HepG2 (cell line): ENCODE results near the gene RMDN2. TPM values are rescaled to one million over a fixed set of nuclear protein-coding genes. Genes with fewer than 3 reads are reported as not detected.

ENCODE experiments used
- EED ChIP-seq: sonication (generic); formaldehyde crosslinking; IDR thresholded peaks from 2 replicates; pipeline ENCODE4 v1.5.0; 2020; ENCODE audit warnings: mild to moderate bottlenecking, missing genetic modification reagents
- GTF3A ChIP-seq: sonication (generic); formaldehyde crosslinking; conservative IDR thresholded peaks from 2 replicates; pipeline ENCODE4 v1.4.0; 2020; ENCODE audit warnings: mild to moderate bottlenecking, missing genetic modification reagents
- HDAC1 ChIP-seq: sonication (generic); formaldehyde crosslinking; IDR thresholded peaks from 2 replicates; pipeline ENCODE4 v1.5.1; 2020; ENCODE audit warnings: mild to moderate bottlenecking, missing genetic modification reagents
- HMGA1 ChIP-seq: sonication (generic); formaldehyde crosslinking; conservative IDR thresholded peaks from 2 replicates; pipeline ENCODE4 v1.4.0; 2020; ENCODE audit warnings: missing genetic modification reagents
- JUNB ChIP-seq: sonication (generic); formaldehyde crosslinking; IDR thresholded peaks from 2 replicates; pipeline ENCODE4 v1.8.0; 2022; ENCODE audit warnings: missing genetic modification reagents, mild to moderate bottlenecking, borderline replicate concordance
- MIER2 ChIP-seq: IDR thresholded peaks from 2 replicates; pipeline ENCODE4 v1.6.1; 2016; ENCODE audit warnings: missing biosample characterization, missing genetic modification reagents
- PAX8 ChIP-seq: sonication (generic); formaldehyde crosslinking; IDR thresholded peaks from 2 replicates; pipeline ENCODE4 v1.8.0; 2022; ENCODE audit warnings: mild to moderate bottlenecking, missing genetic modification reagents, borderline replicate concordance
- PPARG ChIP-seq: conservative IDR thresholded peaks from 2 replicates; pipeline ENCODE4 v1.6.1; 2016; ENCODE audit warnings: missing biosample characterization, missing genetic modification reagents
- REXO4 ChIP-seq: sonication (generic); formaldehyde crosslinking; IDR thresholded peaks from 2 replicates; pipeline ENCODE4 v1.8.0; 2022; ENCODE audit warnings: missing genetic modification reagents, mild to moderate bottlenecking, borderline replicate concordance
- SIX1 ChIP-seq: sonication (generic); formaldehyde crosslinking; IDR thresholded peaks from 2 replicates; pipeline ENCODE4 v1.4.0; 2020; ENCODE audit warnings: missing genetic modification reagents, borderline replicate concordance
- SOX6 ChIP-seq, 2 experiments: fragments of 450-650 bp in 1 of 2; sonication (generic) in 1 of 2; formaldehyde crosslinking in 1 of 2; IDR thresholded peaks; 2 replicates each; pipeline versions ENCODE4 v1.4.0 to v1.6.1; 2017 to 2020; ENCODE audit warnings: antibody characterized with exemption in 1 of 2, mild to moderate bottlenecking in 1 of 2, missing genetic modification reagents in 1 of 2
- SRF ChIP-seq: IDR thresholded peaks from 2 replicates; pipeline ENCODE4 v1.6.1; 2011; ENCODE audit warnings: mild to moderate bottlenecking, low read depth, low read length, moderate library complexity
- ZFP82 ChIP-seq: sonication (generic); formaldehyde crosslinking; IDR thresholded peaks from 2 replicates; pipeline ENCODE4 v1.5.1; 2020; ENCODE audit warnings: mild to moderate bottlenecking, missing genetic modification reagents, borderline replicate concordance
- ZNF430 ChIP-seq: sonication (generic); formaldehyde crosslinking; IDR thresholded peaks from 2 replicates; pipeline ENCODE4 v1.9.0; 2021; ENCODE audit warnings: mild to moderate bottlenecking, missing genetic modification reagents
- ZNF724P ChIP-seq: sonication (generic); formaldehyde crosslinking; IDR thresholded peaks from 2 replicates; pipeline ENCODE4 v1.8.0; 2022; ENCODE audit warnings: missing genetic modification reagents, borderline replicate concordance
- polyA plus RNA-seq, 8 experiments: library from polyadenylated mRNA; depleted of rRNA in 3 of 8; stranded (reverse) in 7 of 8; unstranded in 1 of 8; fragments of >200 nt; fragmentation: Illumina TruSeq in 4 of 8; extraction: Trizol in 4 of 8; gene quantifications; 2 replicates each; pipeline versions ENCODE4 v1.2.1 to v1.2.3, GENCODE V29; 2011 to 2016; ENCODE audit warnings: low read depth in 4 of 8, missing spikeins in 1 of 8, mixed read lengths in 1 of 8; ENCODE audit not compliant: insufficient read depth in 1 of 8
- total RNA-seq, 5 experiments: library from RNA; depleted of rRNA; stranded (reverse); fragments of >200 nt; fragmentation: Illumina TruSeq; extraction: Trizol; gene quantifications; 2 replicates each; pipeline ENCODE4 v1.2.3, GENCODE V29; 2016; ENCODE audit warnings: low read depth in 1 of 5
- TF ChIP-seq, protein P1 (sequence below): sonication (generic); formaldehyde crosslinking; IDR thresholded peaks from 2 replicates; pipeline ENCODE4 v1.8.1; 2022; ENCODE audit warnings: mild to moderate bottlenecking, missing genetic modification reagents
- TF ChIP-seq, protein P2 (sequence below): sonication (generic); IDR thresholded peaks from 2 replicates; pipeline ENCODE4 v1.6.1; 2016; ENCODE audit warnings: low read depth, borderline replicate concordance
- TF ChIP-seq, protein P3 (sequence below): sonication (generic); formaldehyde crosslinking; IDR thresholded peaks from 2 replicates; pipeline ENCODE4 v1.4.0; 2020; ENCODE audit warnings: missing genetic modification reagents
- TF ChIP-seq, protein P4 (sequence below): sonication (generic); formaldehyde crosslinking; IDR thresholded peaks from 2 replicates; pipeline ENCODE4 v1.8.0; 2022; ENCODE audit warnings: missing genetic modification reagents, low read depth, mild to moderate bottlenecking, borderline replicate concordance
- TF ChIP-seq, protein P5 (sequence below): sonication (generic); formaldehyde crosslinking; IDR thresholded peaks from 2 replicates; pipeline ENCODE4 v1.4.0; 2020; ENCODE audit warnings: mild to moderate bottlenecking, missing genetic modification reagents, borderline replicate concordance

Gene RMDN2
- total and polyA plus RNA-seq, 2 of the 13 experiments (the other 11 are each of a cell fraction or from before 2014, with no cell fraction given) = 2.3 to 8.9 TPM

DNA sequence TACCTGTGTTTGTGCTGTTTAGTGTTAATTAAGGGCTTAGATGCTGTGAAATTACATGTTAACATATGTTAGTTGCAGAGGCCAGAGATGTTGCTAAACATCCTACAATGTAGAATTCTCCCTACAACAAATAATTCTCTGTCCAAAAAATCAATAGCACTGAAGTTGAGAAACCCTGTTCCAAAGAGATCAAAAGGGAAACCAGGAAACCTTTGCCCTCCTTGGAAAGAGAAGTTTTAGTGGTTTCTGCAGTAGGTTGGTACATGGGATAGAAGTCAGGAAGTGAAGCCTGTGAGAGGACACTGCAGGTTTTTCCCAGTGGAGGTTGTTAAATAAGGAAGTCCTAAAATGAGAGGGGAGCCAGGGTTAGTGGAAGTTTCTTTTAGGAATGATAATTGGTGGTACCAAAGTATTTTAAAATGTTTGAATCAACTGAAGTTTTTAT is 6.3 kb upstream of the RMDN2 start (continued):
- TF ChIP-seq ZNF724P (CRISPR knock-in tag) (no peak), GTF3A (no peak), EED (CRISPR knock-in tag) (no peak), MIER2 (CRISPR knock-in tag) (peak; percentile 84), HMGA1 (CRISPR knock-in tag) (no peak), PPARG (CRISPR knock-in tag) (peak; percentile 100), SIX1 (CRISPR knock-in tag) (peak; percentile 86; the same call in 1 of the 2 replicates), HDAC1 (CRISPR knock-in tag) (peak; percentile 84), ZFP82 (CRISPR knock-in tag) (no peak), SRF (peak; percentile 24), ZNF430 (CRISPR knock-in tag) (peak; percentile 74), SOX6 (IDR thresholded peaks at IDR 0.05) (no peak), SOX6 (CRISPR knock-in tag; IDR thresholded peaks at IDR 0.05) (peak; percentile 97), PAX8 (CRISPR knock-in tag) (no peak), REXO4 (CRISPR knock-in tag) (no peak), JUNB (CRISPR knock-in tag) (no peak)
- TF ChIP-seq, protein P1, sequence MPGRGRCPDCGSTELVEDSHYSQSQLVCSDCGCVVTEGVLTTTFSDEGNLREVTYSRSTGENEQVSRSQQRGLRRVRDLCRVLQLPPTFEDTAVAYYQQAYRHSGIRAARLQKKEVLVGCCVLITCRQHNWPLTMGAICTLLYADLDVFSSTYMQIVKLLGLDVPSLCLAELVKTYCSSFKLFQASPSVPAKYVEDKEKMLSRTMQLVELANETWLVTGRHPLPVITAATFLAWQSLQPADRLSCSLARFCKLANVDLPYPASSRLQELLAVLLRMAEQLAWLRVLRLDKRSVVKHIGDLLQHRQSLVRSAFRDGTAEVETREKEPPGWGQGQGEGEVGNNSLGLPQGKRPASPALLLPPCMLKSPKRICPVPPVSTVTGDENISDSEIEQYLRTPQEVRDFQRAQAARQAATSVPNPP (CRISPR knock-in tag) = no peak
- TF ChIP-seq, protein P2, sequence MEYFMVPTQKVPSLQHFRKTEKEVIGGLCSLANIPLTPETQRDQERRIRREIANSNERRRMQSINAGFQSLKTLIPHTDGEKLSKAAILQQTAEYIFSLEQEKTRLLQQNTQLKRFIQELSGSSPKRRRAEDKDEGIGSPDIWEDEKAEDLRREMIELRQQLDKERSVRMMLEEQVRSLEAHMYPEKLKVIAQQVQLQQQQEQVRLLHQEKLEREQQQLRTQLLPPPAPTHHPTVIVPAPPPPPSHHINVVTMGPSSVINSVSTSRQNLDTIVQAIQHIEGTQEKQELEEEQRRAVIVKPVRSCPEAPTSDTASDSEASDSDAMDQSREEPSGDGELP = peak; percentile 71; the same call in 1 of the 2 replicates
- TF ChIP-seq, protein P3, sequence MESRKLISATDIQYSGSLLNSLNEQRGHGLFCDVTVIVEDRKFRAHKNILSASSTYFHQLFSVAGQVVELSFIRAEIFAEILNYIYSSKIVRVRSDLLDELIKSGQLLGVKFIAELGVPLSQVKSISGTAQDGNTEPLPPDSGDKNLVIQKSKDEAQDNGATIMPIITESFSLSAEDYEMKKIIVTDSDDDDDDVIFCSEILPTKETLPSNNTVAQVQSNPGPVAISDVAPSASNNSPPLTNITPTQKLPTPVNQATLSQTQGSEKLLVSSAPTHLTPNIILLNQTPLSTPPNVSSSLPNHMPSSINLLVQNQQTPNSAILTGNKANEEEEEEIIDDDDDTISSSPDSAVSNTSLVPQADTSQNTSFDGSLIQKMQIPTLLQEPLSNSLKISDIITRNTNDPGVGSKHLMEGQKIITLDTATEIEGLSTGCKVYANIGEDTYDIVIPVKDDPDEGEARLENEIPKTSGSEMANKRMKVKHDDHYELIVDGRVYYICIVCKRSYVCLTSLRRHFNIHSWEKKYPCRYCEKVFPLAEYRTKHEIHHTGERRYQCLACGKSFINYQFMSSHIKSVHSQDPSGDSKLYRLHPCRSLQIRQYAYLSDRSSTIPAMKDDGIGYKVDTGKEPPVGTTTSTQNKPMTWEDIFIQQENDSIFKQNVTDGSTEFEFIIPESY (CRISPR knock-in tag) = 0 out of 2 replicates have a peak, but pooled peaks have one; percentile 51
- TF ChIP-seq, protein P4, sequence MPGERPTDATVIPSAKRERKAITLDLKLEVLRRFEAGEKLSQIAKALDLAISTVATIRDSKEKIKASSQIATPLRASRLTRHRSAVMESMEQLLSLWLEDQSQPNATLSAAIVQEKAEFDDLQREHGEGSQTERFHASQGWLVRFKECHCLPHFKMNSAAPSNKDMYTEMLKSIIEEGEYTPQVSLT (CRISPR knock-in tag) = no peak
- TF ChIP-seq, protein P5, sequence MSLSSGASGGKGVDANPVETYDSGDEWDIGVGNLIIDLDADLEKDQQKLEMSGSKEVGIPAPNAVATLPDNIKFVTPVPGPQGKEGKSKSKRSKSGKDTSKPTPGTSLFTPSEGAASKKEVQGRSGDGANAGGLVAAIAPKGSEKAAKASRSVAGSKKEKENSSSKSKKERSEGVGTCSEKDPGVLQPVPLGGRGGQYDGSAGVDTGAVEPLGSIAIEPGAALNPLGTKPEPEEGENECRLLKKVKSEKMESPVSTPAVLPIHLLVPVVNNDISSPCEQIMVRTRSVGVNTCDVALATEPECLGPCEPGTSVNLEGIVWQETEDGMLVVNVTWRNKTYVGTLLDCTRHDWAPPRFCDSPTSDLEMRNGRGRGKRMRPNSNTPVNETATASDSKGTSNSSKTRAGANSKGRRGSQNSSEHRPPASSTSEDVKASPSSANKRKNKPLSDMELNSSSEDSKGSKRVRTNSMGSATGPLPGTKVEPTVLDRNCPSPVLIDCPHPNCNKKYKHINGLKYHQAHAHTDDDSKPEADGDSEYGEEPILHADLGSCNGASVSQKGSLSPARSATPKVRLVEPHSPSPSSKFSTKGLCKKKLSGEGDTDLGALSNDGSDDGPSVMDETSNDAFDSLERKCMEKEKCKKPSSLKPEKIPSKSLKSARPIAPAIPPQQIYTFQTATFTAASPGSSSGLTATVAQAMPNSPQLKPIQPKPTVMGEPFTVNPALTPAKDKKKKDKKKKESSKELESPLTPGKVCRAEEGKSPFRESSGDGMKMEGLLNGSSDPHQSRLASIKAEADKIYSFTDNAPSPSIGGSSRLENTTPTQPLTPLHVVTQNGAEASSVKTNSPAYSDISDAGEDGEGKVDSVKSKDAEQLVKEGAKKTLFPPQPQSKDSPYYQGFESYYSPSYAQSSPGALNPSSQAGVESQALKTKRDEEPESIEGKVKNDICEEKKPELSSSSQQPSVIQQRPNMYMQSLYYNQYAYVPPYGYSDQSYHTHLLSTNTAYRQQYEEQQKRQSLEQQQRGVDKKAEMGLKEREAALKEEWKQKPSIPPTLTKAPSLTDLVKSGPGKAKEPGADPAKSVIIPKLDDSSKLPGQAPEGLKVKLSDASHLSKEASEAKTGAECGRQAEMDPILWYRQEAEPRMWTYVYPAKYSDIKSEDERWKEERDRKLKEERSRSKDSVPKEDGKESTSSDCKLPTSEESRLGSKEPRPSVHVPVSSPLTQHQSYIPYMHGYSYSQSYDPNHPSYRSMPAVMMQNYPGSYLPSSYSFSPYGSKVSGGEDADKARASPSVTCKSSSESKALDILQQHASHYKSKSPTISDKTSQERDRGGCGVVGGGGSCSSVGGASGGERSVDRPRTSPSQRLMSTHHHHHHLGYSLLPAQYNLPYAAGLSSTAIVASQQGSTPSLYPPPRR (CRISPR knock-in tag) = peak; percentile 89
